UCSD-AML1 (cell line): Measurements from ENCODE around the gene KIF1A.

Source experiments
- DNase-seq: peaks from one replicate; lab custom pipeline; 2025; ENCODE audit not compliant: unreplicated experiment; lab: John Stamatoyannopoulos, UW

The KIF1A gene, protein sequence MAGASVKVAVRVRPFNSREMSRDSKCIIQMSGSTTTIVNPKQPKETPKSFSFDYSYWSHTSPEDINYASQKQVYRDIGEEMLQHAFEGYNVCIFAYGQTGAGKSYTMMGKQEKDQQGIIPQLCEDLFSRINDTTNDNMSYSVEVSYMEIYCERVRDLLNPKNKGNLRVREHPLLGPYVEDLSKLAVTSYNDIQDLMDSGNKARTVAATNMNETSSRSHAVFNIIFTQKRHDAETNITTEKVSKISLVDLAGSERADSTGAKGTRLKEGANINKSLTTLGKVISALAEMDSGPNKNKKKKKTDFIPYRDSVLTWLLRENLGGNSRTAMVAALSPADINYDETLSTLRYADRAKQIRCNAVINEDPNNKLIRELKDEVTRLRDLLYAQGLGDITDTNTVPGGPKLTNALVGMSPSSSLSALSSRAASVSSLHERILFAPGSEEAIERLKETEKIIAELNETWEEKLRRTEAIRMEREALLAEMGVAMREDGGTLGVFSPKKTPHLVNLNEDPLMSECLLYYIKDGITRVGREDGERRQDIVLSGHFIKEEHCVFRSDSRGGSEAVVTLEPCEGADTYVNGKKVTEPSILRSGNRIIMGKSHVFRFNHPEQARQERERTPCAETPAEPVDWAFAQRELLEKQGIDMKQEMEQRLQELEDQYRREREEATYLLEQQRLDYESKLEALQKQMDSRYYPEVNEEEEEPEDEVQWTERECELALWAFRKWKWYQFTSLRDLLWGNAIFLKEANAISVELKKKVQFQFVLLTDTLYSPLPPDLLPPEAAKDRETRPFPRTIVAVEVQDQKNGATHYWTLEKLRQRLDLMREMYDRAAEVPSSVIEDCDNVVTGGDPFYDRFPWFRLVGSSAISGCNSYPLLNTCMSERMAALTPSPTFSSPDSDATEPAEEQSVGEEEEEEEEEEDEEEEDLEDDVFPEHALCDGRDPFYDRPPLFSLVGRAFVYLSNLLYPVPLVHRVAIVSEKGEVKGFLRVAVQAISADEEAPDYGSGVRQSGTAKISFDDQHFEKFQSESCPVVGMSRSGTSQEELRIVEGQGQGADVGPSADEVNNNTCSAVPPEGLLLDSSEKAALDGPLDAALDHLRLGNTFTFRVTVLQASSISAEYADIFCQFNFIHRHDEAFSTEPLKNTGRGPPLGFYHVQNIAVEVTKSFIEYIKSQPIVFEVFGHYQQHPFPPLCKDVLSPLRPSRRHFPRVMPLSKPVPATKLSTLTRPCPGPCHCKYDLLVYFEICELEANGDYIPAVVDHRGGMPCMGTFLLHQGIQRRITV (N-terminal part only)

DNA sequence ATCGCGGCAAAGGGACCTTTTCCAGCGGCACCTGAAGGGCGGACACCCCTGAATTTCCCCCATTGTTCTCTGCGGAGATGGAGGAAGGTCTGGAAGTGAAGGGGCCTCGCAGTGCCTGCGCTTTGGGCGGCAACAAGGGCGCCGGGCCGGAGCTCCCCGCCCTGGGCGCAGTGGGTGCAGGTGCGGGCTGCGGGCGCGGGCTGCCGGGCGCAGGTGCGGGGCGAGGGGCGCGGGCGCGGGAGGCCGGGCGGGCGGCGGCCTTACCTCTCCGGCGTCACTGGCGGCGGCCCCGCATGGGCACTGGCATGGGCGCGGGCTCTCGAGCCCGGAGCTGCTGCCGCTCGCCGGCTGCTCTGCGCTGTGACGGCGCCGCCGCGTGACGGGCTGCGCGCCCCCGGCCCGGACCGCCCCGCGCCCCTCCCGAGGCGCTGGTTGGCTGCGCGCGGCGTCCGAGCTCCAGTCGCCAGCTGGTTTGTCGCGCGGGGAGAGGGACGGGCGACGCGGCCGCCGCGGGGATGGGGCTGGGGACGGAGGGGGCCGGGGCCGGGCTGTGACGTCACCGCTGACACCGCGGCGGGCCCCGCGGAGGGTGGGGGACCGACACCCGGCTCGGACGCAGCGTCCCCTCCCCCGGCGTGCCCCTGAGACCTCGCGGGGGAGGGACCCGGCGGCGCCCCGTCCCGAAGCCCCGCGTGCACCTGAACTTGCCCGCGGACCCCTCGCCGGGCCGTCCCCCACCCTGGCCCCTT, at the start of gene KIF1A:
KIF1A (minus strand) TSS at position 362 of the 749 bp plus-strand sequence. CDS start 22,467 bp downstream, outside the sequence.
- DNase-seq = no peak

DNA sequence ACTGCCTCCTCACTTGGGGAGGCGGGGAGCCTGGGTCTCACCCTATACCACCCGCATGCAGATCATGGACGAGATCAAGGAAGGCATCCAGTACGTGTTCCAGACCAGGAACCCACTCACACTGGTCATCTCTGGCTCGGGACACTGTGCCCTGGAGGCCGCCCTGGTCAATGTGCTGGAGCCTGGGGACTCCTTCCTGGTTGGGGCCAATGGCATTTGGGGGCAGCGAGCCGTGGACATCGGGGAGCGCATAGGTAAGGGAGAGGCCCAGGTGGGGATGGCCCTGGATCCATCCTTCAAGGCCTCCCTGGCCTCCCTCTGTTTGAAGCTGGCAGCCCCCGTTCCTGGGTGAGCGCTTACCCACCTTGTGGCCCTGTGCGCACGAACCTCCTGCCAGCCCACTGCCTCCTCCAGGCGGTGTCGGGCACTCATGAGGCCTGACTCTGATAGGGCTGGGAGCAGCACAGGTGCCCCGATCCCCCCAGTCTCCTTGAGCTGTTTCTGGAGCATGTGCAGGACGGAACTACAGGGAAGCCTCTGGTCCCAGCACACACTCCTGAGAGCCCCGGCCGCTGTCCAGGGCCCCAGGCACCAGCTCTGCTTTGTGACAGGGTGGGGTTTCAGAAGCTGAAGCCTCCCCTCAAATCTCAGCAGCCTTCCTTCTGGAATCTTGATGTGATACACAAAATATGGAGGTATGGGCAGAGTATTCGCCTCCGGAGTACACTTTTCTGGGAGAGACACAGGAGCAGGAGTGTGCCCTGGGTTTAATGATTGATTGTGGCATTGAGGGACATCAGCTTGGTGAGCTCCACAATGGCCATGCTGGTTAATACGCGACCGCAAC, 49.3 kb upstream of the KIF1A start:
- DNase-seq = no peak

DNA sequence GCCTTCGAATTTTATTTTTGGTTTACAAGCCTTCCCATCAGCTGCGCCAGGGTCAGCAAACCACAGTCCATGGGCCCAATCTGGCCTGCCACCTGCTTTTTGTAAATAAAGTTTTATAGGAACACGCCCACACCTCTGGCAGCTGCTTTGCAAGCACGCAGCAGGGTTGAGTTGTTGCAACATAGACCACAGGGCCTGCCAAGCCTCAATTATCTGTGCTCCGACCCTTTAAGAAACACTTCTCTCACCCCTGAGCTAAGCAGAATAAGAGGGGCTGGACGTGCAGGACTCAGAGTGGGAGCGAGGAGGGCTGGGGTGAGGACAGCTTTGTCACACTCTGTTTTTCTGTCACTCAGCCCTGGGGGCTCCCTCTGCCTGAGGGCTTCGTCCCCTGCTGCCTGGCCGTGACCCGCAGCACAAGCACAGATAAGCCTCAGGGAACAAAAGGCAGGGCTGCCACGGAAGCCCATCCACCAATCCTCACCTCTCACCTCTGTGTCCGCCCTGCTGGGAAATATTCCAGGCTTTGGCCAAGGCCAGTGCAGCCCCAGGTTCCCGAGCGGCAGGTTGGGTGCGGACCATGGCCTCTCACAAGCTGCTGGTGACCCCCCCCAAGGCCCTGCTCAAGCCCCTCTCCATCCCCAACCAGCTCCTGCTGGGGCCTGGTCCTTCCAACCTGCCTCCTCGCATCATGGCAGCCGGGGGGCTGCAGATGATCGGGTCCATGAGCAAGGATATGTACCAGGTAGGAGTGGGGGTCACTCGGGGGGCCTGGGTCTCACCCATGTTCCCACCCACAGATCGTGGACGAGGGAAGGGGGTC, 48.5 kb upstream of the KIF1A start, which contains the start of gene AGXT:
AGXT (plus strand) TSS at position 539 of the 823 bp plus-strand sequence; CDS start at position 581, 42 bp downstream.
- DNase-seq = no peak

- no peak for DNase-seq
These were observed 45.4 kb upstream of the KIF1A start for GRCh38 chr2:240865391-240865790.

- DNase-seq = no peak
These were observed 44.5 kb upstream of the KIF1A start for GRCh38 chr2:240864475-240864874.

DNA sequence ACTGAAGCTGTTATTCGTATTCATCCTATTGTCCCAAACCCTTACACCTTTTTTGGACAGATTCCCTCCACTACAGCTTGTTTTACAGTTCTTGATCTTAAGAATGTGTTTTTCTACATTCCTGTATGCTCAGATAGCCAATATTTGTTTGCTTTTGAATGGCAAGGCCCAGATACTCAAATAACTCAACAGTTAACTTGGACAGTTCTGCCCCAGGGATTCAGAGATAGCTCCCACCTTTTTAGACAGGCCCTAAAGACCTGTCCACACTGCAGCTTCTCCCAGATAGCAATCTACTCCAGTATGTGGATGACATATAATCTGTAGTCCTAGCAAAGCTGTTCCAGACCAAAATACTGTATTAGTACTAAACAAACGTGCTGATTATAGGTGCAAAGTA, 41.5 kb upstream of the KIF1A start:
- DNase-seq = no peak

DNA sequence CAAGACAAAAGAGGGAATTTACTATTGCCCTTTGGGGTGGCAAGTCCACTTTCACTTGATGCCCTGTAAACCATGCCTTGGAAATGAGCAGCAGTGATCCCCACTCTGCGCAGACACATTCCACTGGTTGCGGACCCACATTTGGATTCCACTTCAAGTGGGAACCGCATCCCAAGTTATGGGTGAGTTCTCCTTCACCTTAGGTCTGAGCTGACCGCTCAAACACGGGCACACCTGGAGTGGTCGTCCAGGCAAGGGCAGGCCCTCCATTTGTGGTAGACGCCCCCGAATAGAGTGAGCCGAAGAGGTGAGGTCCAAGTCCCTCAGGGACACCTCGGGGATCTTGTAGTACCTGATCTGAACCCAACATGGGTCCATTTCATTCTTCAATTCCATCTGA, 38.9 kb upstream of the KIF1A start:
- no peak for DNase-seq

DNA sequence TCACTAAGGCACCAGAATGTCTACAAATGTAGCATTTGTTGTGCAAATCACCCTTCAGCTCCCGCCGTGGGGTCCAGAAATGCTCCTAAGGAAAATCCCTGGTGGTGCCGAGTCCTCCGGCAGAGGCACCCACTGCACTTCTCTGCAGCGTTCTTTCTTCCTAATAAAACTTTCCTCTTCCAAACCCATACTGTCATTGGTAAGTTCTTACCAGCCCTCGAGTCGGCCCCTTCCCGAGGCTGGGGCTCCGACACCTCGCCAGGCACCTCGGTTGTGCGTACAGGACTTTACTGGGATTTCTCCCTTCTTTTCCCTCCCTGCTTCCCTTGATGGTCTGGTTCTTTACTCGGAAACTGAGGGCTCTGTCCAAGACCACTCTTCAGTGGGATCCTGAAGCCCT, 38.3 kb upstream of the KIF1A start:
- no peak for DNase-seq

- no peak for DNase-seq
These were observed 37.3 kb upstream of the KIF1A start for GRCh38 chr2:240857039-240858008.

- no peak for DNase-seq
These were observed 36.3 kb upstream of the KIF1A start for GRCh38 chr2:240856151-240856980.

DNA sequence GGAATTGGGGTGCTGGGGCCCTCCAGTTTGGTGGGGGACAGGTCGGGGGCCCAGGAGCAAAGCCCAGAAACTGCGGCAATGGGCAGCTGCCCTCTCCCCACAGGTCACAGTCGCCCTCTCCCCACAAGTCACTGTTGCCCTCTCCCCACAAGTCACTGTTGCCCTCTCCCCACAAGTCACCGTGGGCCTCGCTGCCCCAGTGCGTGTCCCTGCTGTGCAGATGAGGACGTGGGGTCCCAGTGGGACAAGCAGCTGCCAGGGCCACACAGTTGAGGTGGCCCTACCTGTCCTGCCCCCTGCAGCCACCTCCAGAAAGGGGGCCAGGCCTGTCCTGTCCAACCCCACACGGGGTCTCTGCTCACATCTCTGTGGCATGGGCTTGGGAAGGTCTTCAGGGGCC, 35.7 kb upstream of the KIF1A start:
- DNase-seq = no peak

DNA sequence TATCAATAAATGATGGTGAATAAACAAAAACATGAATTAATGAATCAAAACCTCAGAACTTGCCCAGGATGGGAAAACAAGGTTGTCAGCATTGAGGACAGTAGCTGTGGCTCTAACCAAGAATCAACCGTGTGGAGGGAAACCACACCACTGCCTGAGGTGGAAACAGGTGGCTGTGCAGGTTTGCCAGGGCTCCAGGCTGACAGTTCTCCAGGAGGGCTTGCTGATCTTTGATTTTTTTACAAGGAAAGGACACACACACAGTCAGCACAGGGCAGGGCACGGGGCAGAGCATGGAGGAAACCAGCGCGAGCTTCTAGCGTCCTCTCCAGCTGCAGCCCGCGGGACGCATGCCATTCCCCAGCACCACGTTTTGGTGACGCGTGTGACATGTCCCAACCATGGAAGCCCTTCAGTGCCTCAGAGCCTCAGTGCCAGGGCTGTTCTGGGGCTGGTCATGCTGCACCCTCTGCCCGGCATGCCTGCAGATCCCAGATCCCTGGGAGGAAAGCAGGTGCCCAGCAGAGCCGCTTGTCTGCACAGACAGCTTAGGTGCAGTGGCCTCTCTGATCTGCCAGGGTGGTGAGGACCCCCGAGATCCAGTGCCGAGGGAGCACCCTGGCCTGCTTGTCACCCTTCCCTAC, 32.8 kb upstream of the KIF1A start:
- DNase-seq = no peak

DNA sequence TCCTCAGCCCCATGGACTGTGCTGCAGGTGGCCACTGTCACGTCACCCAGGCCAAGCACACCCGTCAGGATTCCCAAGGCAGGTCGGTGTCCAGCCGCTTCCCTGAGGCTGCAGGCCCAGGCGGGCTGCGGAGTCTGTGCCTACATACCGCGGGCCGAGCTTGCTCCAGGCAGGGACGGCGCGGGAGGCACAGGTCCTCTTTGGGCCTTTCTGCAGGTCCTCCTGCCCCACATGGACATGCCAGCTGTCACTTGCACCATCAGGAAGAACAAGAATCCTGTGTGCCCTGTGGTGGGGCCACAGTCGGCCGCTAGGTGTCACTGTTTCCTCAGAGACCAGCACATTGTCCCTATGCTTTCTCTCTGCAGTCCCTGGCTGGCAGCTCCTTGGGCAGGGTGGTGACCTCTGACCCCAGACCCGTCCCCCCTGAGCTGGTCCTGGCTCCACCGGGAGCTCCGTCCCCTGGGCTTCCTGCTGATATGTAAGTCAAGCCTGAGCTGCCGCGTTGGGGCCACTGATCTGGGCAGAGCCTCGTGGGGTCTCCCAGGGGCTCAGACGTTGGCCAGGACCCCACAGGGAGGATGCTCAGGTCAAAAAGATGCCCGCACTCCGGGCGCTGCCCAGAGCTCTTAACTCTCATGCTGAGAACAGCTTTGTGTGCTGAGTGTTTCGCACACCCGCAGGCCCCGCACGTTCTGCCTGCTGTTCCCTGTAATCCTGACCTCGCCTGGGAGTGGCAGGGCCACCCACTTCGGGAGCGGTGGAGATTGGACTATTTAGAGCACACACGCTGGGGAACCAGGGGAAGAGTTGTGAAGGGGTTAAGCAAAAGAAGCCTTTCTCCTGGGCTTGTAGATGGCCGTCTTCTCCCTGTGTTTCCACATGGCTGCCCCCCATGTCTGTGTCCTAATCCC, 31.3 kb upstream of the KIF1A start:
- peak; percentile 81 for DNase-seq

GRCh38 chr2:240850756-240851077, 30.7 kb upstream of the KIF1A start:
- no peak for DNase-seq

DNA sequence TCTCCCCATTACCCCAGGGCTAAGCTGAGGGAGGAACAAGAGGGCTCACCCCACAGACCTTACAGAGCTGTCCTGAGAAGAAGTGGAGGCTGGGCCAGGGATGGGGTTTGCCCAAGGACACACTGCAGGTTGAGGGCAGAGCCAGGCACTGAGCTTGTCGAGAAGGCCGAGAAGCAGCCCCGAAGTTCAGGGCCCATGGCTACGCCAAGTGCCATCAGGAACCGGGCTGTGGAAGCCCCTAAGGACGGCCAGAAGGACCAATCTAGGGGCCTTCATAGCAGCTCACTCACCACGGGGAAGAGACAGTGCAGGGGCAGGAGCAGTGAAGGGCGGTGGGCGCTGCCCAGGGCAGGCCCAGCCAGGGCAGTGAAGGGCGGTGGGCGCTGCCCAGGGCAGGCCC, 30.0 kb upstream of the KIF1A start:
- DNase-seq = no peak
